ENCODE data around the gene AHI1.

Gene AHI1

GRCh38 chr6:135328136-135328535 lies 169.4 kb downstream of the AHI1 start:
- no peak for DNase-seq (ENCODE audit: low spot score)

GRCh38 chr6:135325624-135326424 lies 171.7 kb downstream of the AHI1 start:
- DNase-seq (ENCODE audit: low spot score), result no peak

- DNase-seq (ENCODE audit: low spot score), result no peak
Observed at GRCh38 chr6:135324531-135324930, 173.0 kb downstream of the AHI1 start.

DNA sequence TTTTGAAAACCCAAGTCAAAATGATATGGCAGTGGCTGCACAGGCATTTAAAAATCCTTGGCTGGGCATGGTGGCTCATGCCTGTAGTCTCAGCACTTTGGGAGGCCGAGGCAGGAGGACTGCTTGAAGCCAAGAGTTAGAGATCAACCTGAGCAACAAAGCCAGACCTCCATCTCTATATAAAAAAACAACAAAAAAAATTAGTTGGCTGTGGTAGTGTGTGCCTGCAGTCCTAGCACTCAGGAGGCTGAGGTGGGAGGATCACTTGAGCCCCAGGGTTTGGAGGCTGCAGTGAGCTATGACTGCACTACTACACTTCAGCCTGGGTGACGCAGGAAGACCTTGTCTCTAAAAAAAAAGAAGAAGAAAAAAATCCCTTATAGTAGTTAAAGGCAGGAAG lies 173.6 kb downstream of the AHI1 start:
- DNase-seq (ENCODE audit: low spot score), result no peak

DNA sequence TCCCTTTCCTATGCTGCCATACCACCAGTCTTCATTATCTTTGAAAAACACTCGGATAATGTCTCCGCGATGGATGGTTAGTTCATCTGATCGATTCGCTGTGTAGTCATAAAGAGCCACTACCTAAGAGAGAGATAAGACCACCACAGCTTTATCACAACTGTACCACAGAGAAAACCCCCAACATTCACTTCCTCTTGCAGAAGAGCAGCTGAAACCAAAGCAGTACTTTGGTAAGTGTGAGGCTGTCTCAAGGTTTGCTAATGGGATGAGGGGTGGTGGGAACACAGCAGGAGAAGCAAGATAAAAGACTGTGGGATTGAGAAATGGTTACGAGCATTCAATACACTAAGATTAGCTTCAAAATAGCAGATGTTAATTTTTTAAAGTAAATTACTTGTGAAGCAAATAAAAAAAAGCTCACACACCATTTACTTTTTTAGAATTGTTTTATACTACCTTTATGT lies 174.3 kb downstream of the AHI1 start:
- DNase-seq (ENCODE audit: low spot score), result no peak

DNA sequence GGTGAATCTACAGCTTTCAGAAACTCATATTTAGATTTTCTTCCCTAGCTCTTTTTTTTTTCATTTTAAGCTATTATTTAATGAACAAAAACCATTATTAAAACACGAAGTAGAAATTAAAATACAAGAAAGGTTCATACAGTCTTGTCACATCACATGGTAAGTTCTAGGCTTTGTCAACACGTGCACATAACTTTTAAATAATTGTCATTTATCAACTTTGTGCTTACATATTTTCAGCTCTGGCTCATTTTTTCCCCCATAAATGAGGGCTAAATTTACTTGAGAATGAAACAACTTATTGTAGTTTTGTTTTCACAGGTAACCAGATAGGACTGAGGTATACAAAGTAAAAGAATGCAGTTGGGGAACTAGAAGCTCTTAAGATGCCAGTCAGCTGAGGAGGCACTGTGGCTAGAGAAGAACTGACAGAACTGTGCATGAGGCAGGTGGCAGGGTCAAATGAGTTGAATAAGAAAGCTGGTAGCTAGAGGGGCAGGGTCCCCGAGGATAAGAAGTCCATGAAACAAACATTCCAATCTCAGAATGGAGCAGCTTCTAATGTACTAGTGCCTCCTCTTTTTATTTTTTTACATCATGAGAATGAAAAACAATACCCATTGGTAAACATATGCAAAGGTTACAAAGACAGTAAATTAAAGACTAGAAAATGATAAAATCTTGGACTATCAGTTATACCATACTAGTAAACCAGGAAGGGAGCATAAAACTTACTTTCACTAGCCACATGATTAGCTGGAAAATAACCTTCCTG lies 174.9 kb downstream of the AHI1 start:
- no peak for DNase-seq (ENCODE audit: low spot score)

GRCh38 chr6:135320721-135321621 lies 176.6 kb downstream of the AHI1 start:
- DNase-seq (ENCODE audit: low spot score), result no peak

GRCh38 chr6:135319819-135320218 lies 177.7 kb downstream of the AHI1 start:
- DNase-seq (ENCODE audit: low spot score), result no peak

DNA sequence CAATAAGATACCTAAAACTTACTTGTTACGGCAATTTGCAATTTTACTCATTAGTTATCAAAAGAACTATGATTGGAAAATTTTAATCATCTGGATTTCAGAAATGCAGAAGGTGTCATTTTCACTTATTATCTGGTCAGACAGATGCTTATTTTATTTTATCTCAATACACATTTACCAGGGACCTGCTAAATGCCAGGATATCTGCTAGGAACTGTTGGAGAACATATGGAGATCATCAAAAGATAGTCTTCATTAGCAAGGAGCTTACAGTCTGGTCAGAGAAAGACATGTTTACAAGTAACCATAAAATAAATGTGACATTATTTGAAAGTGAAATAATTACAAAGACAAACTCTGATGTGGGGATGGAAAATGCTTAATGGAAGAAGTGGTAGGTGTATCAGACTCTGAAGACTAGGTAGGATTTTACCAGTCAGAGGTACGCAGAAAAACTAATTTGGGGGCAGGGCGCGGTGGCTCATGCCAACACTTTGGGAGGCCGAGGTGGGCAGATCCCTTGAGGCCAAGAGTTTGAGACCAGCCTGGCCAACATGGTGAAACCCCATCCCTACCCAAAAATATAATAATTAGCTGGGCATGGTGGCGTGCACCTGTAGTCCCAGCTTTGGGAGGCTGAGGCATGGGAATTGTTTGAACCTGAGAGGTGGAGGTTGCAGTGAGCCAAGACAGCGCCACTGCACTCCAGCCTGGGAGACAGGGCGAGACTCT lies 178.6 kb downstream of the AHI1 start:
- DNase-seq (ENCODE audit: low spot score), result no peak

- DNase-seq (ENCODE audit: low spot score), result no peak
Observed at GRCh38 chr6:135314543-135314942, 183.0 kb downstream of the AHI1 start.

DNA sequence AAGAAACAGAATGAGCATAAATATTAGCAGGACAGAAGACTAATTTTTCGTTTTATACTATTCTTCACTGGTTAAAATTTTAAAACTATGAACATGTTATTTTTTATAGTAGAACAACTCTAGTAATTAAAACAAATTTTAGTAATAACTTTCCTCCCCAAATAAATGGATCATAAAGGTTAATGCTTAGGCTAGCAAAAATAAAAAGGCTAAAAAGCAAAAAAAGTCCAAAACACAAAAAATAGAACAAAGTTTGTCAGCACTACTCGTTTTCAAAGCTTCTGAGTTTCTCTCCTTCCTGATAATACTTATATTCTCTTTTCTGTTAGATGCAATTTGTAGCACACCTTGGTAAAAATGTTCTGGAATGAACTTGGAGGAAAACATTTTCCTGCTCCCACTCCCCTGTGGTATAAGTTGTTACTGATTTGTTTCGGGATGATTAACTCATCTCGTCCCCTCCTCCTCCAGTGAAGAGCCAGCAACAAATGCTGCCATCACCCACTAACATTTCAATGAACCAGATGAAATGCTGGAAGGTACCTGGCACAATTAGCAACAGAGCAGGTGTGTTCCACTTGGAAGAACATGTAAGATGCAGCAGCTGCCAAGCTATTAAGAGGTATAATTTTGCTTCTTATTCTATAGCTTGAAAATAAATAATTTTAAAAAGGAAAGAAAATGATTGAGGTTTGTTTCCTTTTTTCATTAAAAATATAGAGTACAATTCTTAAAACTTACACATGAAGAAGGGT lies 185.9 kb downstream of the AHI1 start:
- no peak for DNase-seq (ENCODE audit: low spot score)

GRCh38 chr6:135310291-135310690 lies 187.2 kb downstream of the AHI1 start:
- no peak for DNase-seq (ENCODE audit: low spot score)

GRCh38 chr6:135306740-135307420 lies 190.7 kb downstream of the AHI1 start:
- no peak for DNase-seq (ENCODE audit: low spot score)

DNA sequence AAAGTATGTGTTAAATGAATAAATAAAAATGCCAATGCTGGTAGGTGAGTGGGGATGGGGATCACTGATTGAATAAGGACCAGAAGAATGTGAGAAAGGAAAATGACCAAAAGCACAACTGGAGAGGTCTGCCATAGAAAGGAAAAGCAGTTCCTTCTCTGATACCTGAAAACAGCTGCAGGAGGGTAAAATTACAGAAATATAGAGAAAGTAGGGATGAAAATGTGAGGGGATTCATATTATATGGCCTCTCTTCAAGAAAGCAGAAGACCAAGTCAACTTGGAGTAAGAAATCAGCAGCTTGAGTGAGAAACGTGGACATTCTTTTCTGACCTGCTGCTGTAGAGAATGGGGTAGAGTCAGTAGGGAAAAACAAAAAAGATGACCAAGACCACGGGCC lies 191.4 kb downstream of the AHI1 start:
- no peak for DNase-seq (ENCODE audit: low spot score)

DNA sequence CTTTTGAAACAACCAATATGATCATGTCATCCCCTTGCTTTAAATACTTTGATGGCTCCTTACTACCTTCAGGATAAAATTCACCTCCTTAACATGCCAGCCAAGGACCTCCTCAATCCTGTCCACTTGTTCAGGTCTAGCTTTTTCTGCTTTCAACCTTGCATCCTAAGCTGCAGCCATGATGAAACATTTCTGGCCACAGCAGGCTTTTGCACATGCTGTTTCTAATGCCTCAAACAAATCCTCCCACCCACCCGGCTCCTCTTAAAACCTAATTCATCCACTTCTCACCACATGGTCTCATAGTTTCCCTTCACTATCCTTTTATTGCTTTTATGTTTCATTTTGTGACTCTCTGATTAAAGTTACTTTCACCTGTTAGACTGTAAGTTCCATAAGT lies 191.9 kb downstream of the AHI1 start:
- no peak for DNase-seq (ENCODE audit: low spot score)

DNA sequence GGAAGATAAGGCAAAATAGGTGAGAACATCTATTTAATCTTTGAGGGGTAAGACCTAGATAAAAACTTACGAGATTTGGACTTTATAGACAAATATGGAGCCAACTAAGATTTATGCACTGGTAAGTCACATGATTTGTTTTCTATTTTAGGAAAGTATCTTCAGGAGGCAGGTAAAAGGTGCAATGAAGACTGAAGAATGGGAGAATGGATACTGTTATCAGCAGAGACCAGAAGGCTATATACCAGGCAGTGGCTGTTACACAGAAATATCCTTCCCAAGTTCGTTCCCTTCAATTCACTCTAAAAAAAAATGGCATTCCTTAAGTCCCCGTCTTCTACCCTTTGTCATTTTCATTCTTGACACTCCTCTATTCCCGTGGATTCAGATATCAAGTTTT lies 192.7 kb downstream of the AHI1 start:
- DNase-seq (ENCODE audit: low spot score), result no peak

DNA sequence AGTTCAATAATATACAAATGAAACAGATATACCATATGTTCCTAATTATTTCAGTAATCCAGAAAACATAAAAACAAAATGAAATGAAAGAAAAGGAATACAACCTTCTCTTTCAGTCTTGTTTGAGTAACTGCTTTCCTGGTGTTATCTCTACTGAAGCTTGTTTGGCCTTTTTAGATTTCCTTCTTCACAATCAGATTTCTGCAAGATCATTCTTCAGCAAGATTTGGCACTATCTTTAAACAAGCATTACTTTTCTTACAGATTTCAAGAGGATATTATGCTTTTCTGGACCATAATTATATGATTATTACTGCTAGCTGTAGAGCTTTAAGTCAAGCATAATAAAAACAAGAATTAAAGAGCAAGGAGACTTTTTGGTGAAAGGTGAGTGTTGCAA lies 196.2 kb downstream of the AHI1 start:
- no peak for DNase-seq (ENCODE audit: low spot score)

DNA sequence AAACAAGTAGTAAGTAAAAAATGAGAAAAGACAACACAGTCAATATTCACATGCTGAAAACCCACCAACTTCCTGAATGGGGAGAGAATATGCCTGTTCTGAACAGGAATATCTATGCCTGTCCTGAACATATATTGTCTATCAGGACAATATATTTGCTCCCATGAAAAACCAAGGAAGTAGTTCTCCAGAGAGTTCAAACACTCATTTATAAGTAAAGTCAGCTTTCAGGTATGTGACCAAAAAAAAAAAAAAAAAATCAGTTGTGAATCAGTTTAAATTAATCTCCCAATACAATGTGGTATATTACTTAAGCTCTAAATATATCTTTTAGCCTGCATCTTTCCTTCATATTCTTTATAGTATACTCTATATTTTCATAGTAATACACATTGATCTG lies 197.0 kb downstream of the AHI1 start:
- no peak for DNase-seq (ENCODE audit: low spot score)

DNA sequence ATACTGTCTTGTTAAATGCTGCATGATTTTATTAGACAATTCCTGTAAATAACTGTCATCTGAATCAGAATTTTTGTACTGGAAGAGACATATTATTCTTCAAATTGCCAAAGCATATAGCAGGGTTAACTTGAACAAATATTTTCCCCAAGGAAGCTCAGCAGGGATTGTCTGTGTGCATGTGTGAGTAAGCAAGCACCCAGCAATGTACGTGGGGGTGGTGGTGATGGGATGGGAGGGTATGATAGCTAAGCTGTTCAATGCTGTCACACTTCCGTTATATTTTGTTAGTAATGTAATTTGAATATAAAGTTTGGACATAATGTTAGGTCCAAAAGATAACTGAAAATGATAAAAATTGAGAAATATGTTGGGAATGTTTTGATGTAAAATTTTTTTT lies 198.3 kb downstream of the AHI1 start:
- DNase-seq (ENCODE audit: low spot score), result no peak

GRCh38 chr6:135298455-135298854 lies 199.1 kb downstream of the AHI1 start:
- no peak for DNase-seq (ENCODE audit: low spot score)
